KMS-11 (cell line): ENCODE data around the gene NUTF2.

Experiments used
- H2AFZ ChIP-seq: fragments of 200-600 bp; sonication (generic); 2 replicates; pipeline ENCODE4 v1.6.1; 2016; ENCODE audit warnings: antibody characterized with exemption, mixed run types, low read depth
- H3K27ac ChIP-seq: fragments of 200-600 bp; sonication (generic); 2 replicates; pipeline ENCODE4 v1.6.1; 2016; ENCODE audit warnings: mild to moderate bottlenecking, mixed run types
- H3K27me3 ChIP-seq: fragments of 200-600 bp; sonication (generic); 2 replicates; pipeline ENCODE4 v1.6.1; 2017; ENCODE audit warnings: mild to moderate bottlenecking, low read depth, mixed run types, moderate library complexity; ENCODE audit not compliant: insufficient read depth
- H3K36me3 ChIP-seq: fragments of 200-600 bp; sonication (generic); 2 replicates; pipeline ENCODE4 v1.6.1; 2017; ENCODE audit warnings: mild to moderate bottlenecking, mixed run types; ENCODE audit not compliant: insufficient read depth
- H3K4me1 ChIP-seq: fragments of 200-600 bp; sonication (generic); 2 replicates; pipeline ENCODE4 v1.6.1; 2016; ENCODE audit warnings: mild to moderate bottlenecking, low read depth, mixed run types; ENCODE audit not compliant: poor library complexity, severe bottlenecking
- H3K4me2 ChIP-seq: fragments of 200-600 bp; sonication (generic); 2 replicates; pipeline ENCODE4 v1.7.0; 2016; ENCODE audit warnings: mild to moderate bottlenecking, mixed run types
- H3K4me3 ChIP-seq: fragments of 200-600 bp; sonication (generic); IDR thresholded peaks from 2 replicates; pipeline ENCODE4 v1.6.1; 2017; ENCODE audit warnings: low read depth, low read length, mixed read lengths; ENCODE audit not compliant: insufficient read depth
- H3K79me2 ChIP-seq: fragments of 200-600 bp; sonication (generic); 2 replicates; pipeline ENCODE4 v1.6.1; 2016; ENCODE audit warnings: low read depth, mixed run types; ENCODE audit not compliant: insufficient read depth
- H3K9ac ChIP-seq: fragments of 200-600 bp; sonication (generic); 2 replicates; pipeline ENCODE4 v1.6.1; 2016; ENCODE audit warnings: mild to moderate bottlenecking, mixed run types
- H4K20me1 ChIP-seq: fragments of 200-600 bp; sonication (generic); 2 replicates; pipeline ENCODE4 v1.6.1; 2016; ENCODE audit warnings: mild to moderate bottlenecking, mixed run types; ENCODE audit not compliant: insufficient read depth
- CTCF ChIP-seq: fragments of 200-600 bp; sonication (generic); conservative IDR thresholded peaks from 2 replicates; pipeline ENCODE4 v1.6.1; 2017; ENCODE audit warnings: low read depth, mild to moderate bottlenecking, antibody characterized with exemption, low read length, moderate library complexity, mixed read lengths

The NUTF2 gene

DNA sequence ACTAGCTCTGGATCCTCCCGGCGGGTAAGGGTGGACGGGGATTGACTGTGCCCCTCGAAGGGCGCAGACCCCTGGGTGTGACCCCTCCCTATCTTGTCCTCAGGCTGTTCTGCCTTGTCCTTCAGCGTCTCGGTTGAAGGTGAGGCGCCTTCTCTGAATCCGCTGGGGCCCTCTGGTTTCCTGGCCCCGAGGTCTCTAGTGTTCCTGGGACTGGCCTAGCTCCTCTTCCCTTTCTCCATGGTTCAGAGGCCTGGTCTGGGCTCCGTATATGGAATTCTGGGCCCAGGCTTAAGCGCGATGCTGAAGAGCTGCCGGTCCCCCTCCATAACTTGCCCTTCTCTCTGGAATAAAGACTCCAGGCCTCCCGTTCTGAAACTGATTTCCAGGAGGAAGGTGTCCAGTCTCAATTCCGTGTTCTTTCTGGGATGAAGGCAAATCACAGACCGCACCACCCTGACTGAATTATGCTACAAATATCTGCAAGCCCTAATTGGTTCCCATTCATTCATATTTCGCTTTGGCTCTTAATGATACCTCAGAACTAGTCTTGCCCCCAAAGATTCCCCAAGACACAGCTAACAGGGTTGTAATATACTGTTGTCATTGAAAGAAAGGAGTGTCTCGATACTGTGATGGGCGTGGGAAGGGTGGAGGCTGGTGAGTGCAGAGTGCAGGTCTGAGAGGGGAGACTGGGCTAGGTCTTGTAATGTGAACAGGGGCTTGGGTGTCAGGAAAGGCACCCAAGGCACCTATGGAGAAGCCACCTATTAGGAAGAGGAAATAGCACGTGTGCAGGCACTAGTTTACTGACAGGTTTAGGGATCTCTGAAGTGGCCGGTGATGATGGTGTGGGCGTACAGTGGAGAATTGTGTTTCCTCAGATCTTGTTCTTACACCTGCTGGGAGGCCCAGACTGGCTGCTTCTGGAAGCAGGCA, 27.0 kb downstream of the NUTF2 start:
- Histone ChIP-seq H3K4me1 (peaks cover 51% of the 10 kb centered on the region), H3K79me2 (peaks cover 30% of the 10 kb centered on the region), H3K4me2 (peak overlapping the region; percentile 89), H4K20me1 (no peaks in the 10 kb centered on the region), H3K36me3 (peaks cover 9% of the 10 kb centered on the region; the same call in 1 of the 2 replicates), H3K4me3 (peak overlapping the region; percentile 51), H3K27me3 (no peaks in the 10 kb centered on the region), H2AFZ (peak overlapping the region; percentile 70), H3K9ac (peak overlapping the region; percentile 86), H3K27ac (peak overlapping the region; percentile 60)
- no peak for TF ChIP-seq CTCF

GRCh38 chr16:67874372-67874771, 27.6 kb downstream of the NUTF2 start:
- H3K4me2 ChIP-seq, result peak overlapping the region; percentile 89
- peaks cover 30% of the 10 kb centered on the region for H3K79me2 ChIP-seq
- H3K9ac ChIP-seq, result no peak overlapping the region
- H3K27ac ChIP-seq, result no peak overlapping the region
- TF ChIP-seq CTCF, result no peak
- H3K4me3 ChIP-seq, result no peak overlapping the region
- no peak overlapping the region for H2AFZ ChIP-seq
- peaks cover 51% of the 10 kb centered on the region for H3K4me1 ChIP-seq
- H3K27me3 ChIP-seq, result no peaks in the 10 kb centered on the region
- H4K20me1 ChIP-seq, result no peaks in the 10 kb centered on the region
- peaks cover 14% of the 10 kb centered on the region; the same call in 1 of the 2 replicates for H3K36me3 ChIP-seq

GRCh38 chr16:67877064-67877463, 30.3 kb downstream of the NUTF2 start:
- H3K36me3 ChIP-seq, result peaks cover 18% of the 10 kb centered on the region; the same call in 1 of the 2 replicates

DNA sequence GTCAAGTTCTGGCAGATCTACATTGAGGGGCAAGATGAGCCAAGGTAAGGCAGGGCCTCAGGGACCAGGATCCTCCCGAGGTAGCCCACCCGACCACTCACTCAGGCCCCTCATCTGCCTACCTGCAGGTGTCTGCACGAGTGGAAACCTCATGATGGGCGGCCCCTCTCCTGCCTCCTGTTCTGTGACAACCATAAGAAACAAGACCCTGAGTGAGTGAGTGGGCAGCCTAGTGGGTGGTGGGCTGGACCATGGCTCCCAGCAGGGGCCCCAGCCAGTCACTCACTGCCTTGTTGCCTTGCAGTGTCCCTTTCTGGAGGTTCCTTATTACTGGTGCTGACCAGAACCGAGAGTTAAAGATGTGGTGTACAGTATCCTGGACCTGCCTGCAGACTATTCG, 31.5 kb downstream of the NUTF2 start:
- Histone ChIP-seq H3K79me2 (peaks cover 28% of the 10 kb centered on the region), H3K27me3 (no peaks in the 10 kb centered on the region), H3K36me3 (peaks cover 18% of the 10 kb centered on the region; the same call in 1 of the 2 replicates), H2AFZ (no peak overlapping the region), H4K20me1 (no peaks in the 10 kb centered on the region), H3K4me2 (no peak overlapping the region), H3K27ac (no peak overlapping the region), H3K9ac (no peak overlapping the region), H3K4me1 (peaks cover 19% of the 10 kb centered on the region), H3K4me3 (no peak overlapping the region)
- TF ChIP-seq CTCF, result no peak

More at GRCh38 chr16:67877064-67877463, 30.3 kb downstream of the NUTF2 start:
- Histone ChIP-seq H3K9ac (no peak overlapping the region), H3K79me2 (peaks cover 30% of the 10 kb centered on the region), H3K27ac (no peak overlapping the region), H3K27me3 (no peaks in the 10 kb centered on the region), H3K4me3 (no peak overlapping the region), H3K4me2 (no peak overlapping the region), H2AFZ (no peak overlapping the region), H4K20me1 (no peaks in the 10 kb centered on the region), H3K4me1 (peaks cover 26% of the 10 kb centered on the region)
- no peak for TF ChIP-seq CTCF
